SK-N-MC (cell line): ENCODE data around the gene LHX2.

Source experiments
- DNase-seq: peaks from one replicate; pipeline ENCODE4 v3.0.0-alpha.2; 2011; ENCODE audit warnings: low read depth, low spot score
- H3K27ac ChIP-seq: fragments of 200-600 bp; sonication (generic); 2 replicates; pipeline ENCODE4 v1.5.1; 2016; ENCODE audit warnings: mixed run types
- H3K36me3 ChIP-seq: fragments of 200-600 bp; sonication (generic); 2 replicates; pipeline ENCODE4 v1.6.1; 2017; ENCODE audit warnings: antibody characterized with exemption, low read length, mixed read lengths; ENCODE audit not compliant: insufficient read depth
- H3K4me3 ChIP-seq: fragments of 200-600 bp; sonication (generic); 2 replicates; pipeline ENCODE4 v1.5.1; 2016
- H3K9ac ChIP-seq: fragments of 200-600 bp; sonication (generic); 2 replicates; pipeline ENCODE4 v1.8.0; 2017; ENCODE audit warnings: mixed run types, mixed read lengths; ENCODE audit not compliant: insufficient read length
- H3K9me3 ChIP-seq: fragments of 200-600 bp; sonication (generic); 2 replicates; pipeline ENCODE4 v1.6.1; 2017; ENCODE audit warnings: low read depth, mild to moderate bottlenecking, antibody characterized with exemption, low read length, moderate library complexity, mixed read lengths
- EZH2 ChIP-seq: fragments of 200-600 bp; sonication (generic); IDR thresholded peaks from one replicate; pipeline ENCODE4 v1.6.1; 2017; ENCODE audit warnings: antibody characterized with exemption
- FOXP2 ChIP-seq: optimal IDR thresholded peaks from 2 replicates; pipeline ENCODE3; 2011; ENCODE audit warnings: mild to moderate bottlenecking, moderate library complexity; ENCODE audit not compliant: insufficient read depth; ENCODE audit errors: extremely low read length, control extremely low read depth
- POLR2AphosphoS5 ChIP-seq: IDR thresholded peaks from 2 replicates; pipeline ENCODE4 v1.6.1; 2012; ENCODE audit warnings: mild to moderate bottlenecking, low read depth, low read length, borderline replicate concordance

The LHX2 gene

GRCh38 chr9:124044448-124044847 is 32.9 kb downstream of the LHX2 start:
- Histone ChIP-seq H3K27ac (no peak overlapping the region), H3K36me3 (no peaks in the 10 kb centered on the region), H3K9me3 (no peaks in the 10 kb centered on the region), H3K9ac (no peak overlapping the region), H3K4me3 (no peak overlapping the region)
- DNase-seq = no peak
- TF ChIP-seq EZH2 = no peak
- TF ChIP-seq POLR2AphosphoS5 = no peak
- TF ChIP-seq FOXP2 = no peak

- no peak overlapping the region for H3K4me3 ChIP-seq
- H3K9ac ChIP-seq = no peak overlapping the region
- no peak for DNase-seq
- no peaks in the 10 kb centered on the region for H3K36me3 ChIP-seq
- TF ChIP-seq FOXP2 = no peak
- TF ChIP-seq EZH2 = no peak
- TF ChIP-seq POLR2AphosphoS5 = no peak
- H3K9me3 ChIP-seq = no peaks in the 10 kb centered on the region
- no peak overlapping the region for H3K27ac ChIP-seq
Observed at GRCh38 chr9:124045076-124045829, 33.7 kb downstream of the LHX2 start.

GRCh38 chr9:124045830-124046177 is 34.2 kb downstream of the LHX2 start:
- TF ChIP-seq POLR2AphosphoS5 = no peak
- TF ChIP-seq EZH2 = no peak
- TF ChIP-seq FOXP2 = no peak
- Histone ChIP-seq H3K4me3 (no peak overlapping the region), H3K9ac (no peak overlapping the region), H3K27ac (no peak overlapping the region), H3K36me3 (no peaks in the 10 kb centered on the region), H3K9me3 (no peaks in the 10 kb centered on the region)
- DNase-seq = no peak

- Histone ChIP-seq H3K4me3 (no peak overlapping the region), H3K36me3 (no peaks in the 10 kb centered on the region)
- no peak for TF ChIP-seq FOXP2
- no peak for TF ChIP-seq POLR2AphosphoS5
- no peak for TF ChIP-seq EZH2
Observed at GRCh38 chr9:124046189-124046588, 34.6 kb downstream of the LHX2 start.

GRCh38 chr9:124047251-124047672 is 35.7 kb downstream of the LHX2 start:
- TF ChIP-seq EZH2 = no peak
- no peak for TF ChIP-seq FOXP2
- TF ChIP-seq POLR2AphosphoS5 = no peak
- H3K9ac ChIP-seq = no peak overlapping the region
- DNase-seq = no peak
- no peak overlapping the region for H3K27ac ChIP-seq
- H3K4me3 ChIP-seq = no peak overlapping the region
- H3K36me3 ChIP-seq = no peaks in the 10 kb centered on the region
- H3K9me3 ChIP-seq = no peaks in the 10 kb centered on the region

More at GRCh38 chr9:124046189-124046588, 34.6 kb downstream of the LHX2 start:
- Histone ChIP-seq H3K9ac (no peak overlapping the region), H3K9me3 (no peaks in the 10 kb centered on the region), H3K27ac (no peak overlapping the region)
- DNase-seq = no peak

- TF ChIP-seq POLR2AphosphoS5 = no peak
- TF ChIP-seq FOXP2 = no peak
- no peak for TF ChIP-seq EZH2
- no peak for DNase-seq
Observed at GRCh38 chr9:124050955-124051354, 39.4 kb downstream of the LHX2 start.

GRCh38 chr9:124052401-124052800 is 40.8 kb downstream of the LHX2 start:
- no peak overlapping the region for H3K4me3 ChIP-seq
- no peak for TF ChIP-seq FOXP2
- no peak for TF ChIP-seq POLR2AphosphoS5
- no peak for TF ChIP-seq EZH2
- no peak overlapping the region for H3K27ac ChIP-seq
- H3K9ac ChIP-seq = no peak overlapping the region
- no peaks in the 10 kb centered on the region for H3K36me3 ChIP-seq
- DNase-seq = no peak
- no peaks in the 10 kb centered on the region for H3K9me3 ChIP-seq

More at GRCh38 chr9:124050955-124051354, 39.4 kb downstream of the LHX2 start:
- no peak overlapping the region for H3K9ac ChIP-seq
- no peak overlapping the region for H3K27ac ChIP-seq
- no peaks in the 10 kb centered on the region for H3K36me3 ChIP-seq
- no peaks in the 10 kb centered on the region for H3K9me3 ChIP-seq
- H3K4me3 ChIP-seq = no peak overlapping the region

GRCh38 chr9:124054582-124055227 is 43.1 kb downstream of the LHX2 start:
- Histone ChIP-seq H3K9ac (no peak overlapping the region), H3K36me3 (no peaks in the 10 kb centered on the region), H3K9me3 (no peaks in the 10 kb centered on the region), H3K27ac (no peak overlapping the region), H3K4me3 (no peak overlapping the region)
- TF ChIP-seq EZH2 (no peak), FOXP2 (no peak), POLR2AphosphoS5 (no peak)
- no peak for DNase-seq
